GM23248 (cell line): Measurements from ENCODE around the gene SUPT3H.

Experiments
- EZH2 ChIP-seq: fragments of 200-600 bp; sonication (generic); IDR thresholded peaks from 2 replicates; pipeline ENCODE4 v1.6.1; 2018; ENCODE audit warnings: antibody characterized with exemption, mild to moderate bottlenecking; ENCODE audit not compliant: insufficient read depth, poor library complexity, severe bottlenecking
- EZH2phosphoT487 ChIP-seq: fragments of 200-600 bp; sonication (generic); IDR thresholded peaks from 2 replicates; pipeline ENCODE4 v1.6.1; 2018; ENCODE audit warnings: antibody characterized with exemption, moderate library complexity, mild to moderate bottlenecking, low read depth; ENCODE audit not compliant: insufficient read depth

DNA sequence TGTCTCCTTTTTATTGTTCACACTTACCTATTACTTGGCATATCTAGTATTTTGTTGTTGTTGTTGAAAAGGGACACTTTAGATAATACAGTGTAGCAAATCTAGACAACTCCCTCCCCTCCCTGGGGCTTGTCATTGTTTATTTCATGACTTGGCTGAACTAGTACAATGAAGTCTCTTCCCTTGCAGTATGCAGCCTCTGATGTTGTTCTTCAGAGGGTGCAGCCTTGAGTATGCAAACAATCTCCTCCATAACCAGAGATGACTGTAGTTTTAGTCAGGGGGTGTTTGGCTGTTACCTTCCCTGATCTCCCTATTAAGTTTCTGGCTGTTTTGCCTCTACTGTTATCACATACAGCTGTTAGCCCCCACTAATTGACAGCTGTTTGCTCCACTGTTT, 365.0 kb downstream of the SUPT3H start:
- TF ChIP-seq EZH2 (no peak), EZH2phosphoT487 (no peak)
